ENCODE results near the gene ACTN1.
"Not testable (repeated sequence)": the region's sequence is repeated elsewhere in the genome, so short reads cannot be mapped to it uniquely, and the experiment has no call there.

The ACTN1 gene

GRCh38 chr14:68986225-68986624 lies 7.1 kb upstream of the ACTN1 start:
- DNase-seq, result no peak

DNA sequence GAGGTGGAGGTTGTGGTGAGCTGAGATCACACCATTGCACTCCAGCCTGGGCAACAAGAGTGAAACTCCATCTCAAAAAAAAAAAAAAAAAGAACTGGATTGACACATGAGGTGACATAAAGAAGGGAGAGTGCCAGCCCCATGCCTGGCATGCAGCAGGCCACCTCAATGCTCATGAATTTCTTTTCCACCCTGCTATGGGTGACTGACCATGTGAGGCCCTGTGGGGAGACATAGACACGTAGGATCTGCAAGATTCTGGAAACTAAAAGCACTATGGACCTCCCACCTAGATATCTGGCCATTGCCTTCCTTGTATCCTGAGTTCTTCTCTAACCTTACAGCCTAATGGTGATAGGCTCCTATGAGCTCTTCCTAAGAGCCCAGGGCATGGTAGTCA lies 5.6 kb upstream of the ACTN1 start:
- no peak for DNase-seq

DNA sequence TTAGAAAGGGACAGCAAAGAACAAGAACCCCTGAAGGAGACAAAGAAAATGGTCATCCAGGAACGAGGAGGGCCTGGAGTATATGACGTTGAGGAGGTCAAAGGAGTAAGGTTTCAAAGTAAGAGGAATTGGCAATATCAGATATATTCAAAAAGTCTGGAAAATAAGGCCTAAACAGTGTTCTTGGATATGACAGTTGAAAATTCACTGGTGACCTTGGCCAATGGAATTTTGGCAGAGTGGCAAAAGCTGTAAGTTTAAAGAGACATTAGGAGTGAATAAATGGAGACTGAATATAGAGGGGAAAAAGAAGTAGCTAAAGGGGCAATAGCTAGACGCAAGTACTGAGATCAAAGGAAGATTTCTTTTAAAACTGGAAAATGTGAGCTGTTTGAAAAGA lies 4.1 kb upstream of the ACTN1 start:
- DNase-seq, result no peak

GRCh38 chr14:68982581-68982980 lies 3.5 kb upstream of the ACTN1 start:
- no peak for DNase-seq

- no peak for DNase-seq
Measured at GRCh38 chr14:68981539-68981976, 2.5 kb upstream of the ACTN1 start.

DNA sequence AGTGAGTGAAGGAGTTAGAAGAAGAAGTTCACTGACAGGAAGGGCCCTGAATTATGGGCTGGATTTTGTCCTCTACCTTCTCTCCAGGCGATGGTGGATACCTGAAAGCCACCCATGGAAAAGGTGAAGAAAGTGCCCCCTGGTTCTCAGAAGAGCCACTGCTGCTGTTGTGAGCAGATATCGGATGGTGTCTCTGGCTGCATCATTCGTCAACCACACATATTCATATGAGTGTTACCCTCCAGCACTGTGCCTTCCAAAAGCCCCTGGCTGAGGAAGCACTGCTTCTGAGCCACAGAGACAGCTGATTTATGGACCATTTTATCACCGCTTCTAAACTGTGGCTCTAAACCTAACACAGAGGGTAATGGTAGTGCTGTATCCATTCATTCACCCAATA lies 2.0 kb upstream of the ACTN1 start:
- DNase-seq, result peak; percentile 25

DNA sequence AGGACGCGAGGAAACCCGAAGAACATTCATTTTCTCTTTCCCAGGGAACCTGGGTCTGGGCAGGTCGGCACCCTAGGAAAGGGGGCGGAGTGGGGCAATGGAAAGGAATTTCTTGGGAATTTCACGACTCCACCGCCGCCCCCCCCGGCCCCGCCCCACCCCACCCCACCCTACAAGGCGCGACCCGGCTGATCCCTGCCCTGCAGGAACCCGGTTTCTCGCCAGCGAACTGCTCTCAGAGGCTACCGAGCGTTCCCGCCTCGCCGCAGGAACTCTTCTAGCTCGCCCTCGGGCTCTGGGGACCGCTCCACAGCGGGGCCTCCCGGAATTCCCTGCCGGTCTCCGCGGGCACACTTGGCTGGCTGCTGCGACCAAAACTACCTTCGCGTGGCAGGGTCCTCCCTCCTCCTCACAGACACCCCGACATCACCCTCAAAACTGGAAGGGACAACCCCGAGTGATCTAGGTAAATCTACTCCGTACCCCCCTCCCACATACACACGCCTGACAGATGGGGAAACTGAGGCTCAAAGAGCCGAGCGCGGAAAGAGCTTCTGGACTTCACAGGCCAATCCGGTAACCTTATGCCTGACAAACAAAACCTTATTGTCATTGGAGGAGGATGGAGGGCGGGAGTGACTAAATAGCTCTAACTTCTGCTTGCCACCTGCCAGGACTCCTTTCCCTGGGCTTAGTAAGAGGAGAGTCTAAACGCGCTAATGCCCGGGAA lies 785 bp upstream of the ACTN1 start:
- DNase-seq, result no peak

DNA sequence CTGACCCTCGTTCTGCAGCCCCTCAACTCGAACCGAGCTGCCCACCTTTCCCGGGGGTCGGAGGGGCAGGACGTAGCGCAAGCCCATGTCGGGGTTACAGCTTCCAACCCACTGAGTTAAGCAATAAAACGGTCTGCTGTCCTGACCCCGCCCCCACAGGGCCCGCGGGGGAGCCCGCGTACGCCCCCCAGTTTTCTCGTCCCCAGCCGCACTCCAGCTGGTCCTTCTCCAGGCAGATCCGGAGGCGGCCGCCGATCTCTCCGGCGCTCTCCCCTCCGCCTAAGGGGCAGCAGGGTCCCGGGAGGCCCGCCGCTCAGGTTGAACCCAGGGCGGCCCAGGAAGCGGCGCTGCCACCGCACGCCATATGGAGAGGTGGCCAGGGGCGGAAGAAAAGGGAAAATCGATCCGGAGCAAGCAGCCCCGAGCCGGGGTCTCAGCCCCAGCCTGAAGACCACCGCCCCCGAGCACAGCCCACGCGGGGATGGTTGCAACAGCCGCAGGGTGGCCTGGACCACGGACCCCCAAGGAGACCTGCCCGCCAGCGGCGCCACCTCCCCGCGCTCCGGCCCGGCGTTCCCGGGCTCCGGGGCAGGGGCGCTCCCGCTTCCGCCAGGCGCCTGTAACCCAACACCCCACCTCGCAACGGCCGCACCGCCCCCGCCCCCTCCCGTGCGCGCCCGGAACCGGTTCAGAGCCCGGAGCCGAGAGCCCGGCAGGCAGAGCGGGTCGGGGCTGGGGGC lies 760 bp downstream of the ACTN1 start:
- peak; percentile 60 for DNase-seq

DNA sequence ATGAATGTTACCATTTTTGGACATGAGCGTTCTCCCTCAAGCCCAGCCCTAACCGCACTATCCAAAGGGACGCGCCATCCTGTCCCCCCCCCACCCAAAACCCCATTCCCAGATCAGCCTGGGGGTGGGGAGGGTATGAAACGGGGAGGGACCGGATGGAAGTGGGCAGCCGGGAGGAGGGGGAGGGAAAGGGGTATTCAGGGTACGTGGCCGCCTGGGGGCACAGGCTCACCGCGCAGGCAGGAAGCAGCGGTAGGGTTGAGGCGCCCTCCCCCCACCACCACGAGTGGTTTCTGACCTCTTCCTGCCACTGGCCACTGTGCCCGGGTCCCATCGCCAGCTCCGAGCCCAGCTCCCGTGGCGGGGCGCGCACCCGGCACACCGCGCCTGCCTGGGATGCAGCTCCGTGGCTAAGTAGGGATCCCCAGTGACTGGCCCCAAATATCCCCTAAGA lies 1.4 kb downstream of the ACTN1 start:
- peak; percentile 62 for DNase-seq

- peak; percentile 30 for DNase-seq
Measured at GRCh38 chr14:68977180-68977717, 1.9 kb downstream of the ACTN1 start.

DNA sequence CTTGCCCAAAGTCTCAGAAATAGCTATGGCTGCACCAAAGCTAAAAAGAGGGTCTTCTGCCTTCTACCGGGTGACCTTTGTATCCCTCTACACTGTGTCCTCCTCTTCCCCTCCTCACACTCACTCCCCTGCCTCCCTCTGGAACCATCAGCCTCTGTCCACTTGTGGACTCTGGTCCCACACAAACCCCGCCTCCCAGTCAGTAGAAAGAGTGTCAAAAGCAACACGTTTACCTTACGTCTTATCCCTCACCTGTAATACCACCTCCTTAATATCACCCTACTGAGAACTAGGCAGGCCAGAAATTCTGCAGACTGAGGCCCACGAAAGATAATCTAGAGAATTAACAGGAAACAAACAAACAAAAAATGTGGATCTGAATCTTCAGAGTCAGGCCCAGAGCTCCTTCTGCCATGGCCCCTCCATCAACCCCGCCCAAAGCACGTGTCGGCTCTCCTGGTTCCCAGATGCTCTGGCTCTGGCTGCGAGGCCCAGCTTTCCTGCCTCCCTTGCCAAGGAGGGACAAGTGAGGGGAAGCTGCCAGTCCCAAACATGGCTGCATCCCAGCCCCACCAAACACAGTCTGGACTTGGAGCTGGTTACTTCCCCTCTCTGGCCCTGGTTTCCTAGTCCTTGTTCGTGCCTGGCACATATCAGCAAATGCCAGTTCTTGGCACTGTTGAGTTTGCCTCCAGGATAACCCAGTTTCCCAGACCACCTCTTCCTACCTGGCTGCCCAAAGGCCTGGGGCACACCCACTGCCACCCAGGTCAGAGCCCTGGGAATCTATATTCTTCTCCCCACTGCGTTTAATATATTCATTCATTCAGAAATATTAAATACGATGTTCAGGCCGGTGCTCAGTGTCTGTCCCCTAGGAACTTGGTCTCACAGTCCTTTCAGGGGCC lies 2.7 kb downstream of the ACTN1 start:
- no peak for DNase-seq

GRCh38 chr14:68975667-68976066 lies 3.4 kb downstream of the ACTN1 start:
- DNase-seq, result no peak

- no peak for DNase-seq
Measured at GRCh38 chr14:68974759-68975347, 4.2 kb downstream of the ACTN1 start.

DNA sequence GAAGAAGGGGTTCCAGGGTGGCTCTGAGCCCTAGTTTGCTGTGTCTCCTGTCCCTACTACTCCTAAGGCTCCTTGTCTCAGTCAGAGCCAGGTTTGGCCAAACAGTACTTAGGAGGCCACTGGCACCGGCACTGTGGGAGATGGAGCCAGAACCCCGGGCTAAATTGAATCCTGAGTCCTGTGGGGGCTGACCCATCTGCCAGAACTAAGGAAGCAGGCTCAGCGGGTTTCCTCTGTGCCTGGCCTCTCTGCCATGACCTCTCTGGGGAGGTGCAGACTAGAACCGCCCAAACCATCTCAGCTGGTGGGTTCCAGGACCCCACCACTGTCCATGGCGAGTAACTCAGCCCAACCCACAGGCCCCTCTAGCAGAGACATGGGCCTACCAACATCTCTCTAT lies 5.5 kb downstream of the ACTN1 start:
- DNase-seq, result no peak

- DNase-seq, result not testable (repeated sequence)
Measured at GRCh38 chr14:68973219-68973565, 5.9 kb downstream of the ACTN1 start.

- no peak for DNase-seq
Measured at GRCh38 chr14:68972507-68973218, 6.4 kb downstream of the ACTN1 start.

GRCh38 chr14:68971411-68972035 lies 7.6 kb downstream of the ACTN1 start:
- DNase-seq, result no peak

- no peak for DNase-seq
Measured at GRCh38 chr14:68970736-68971135, 8.4 kb downstream of the ACTN1 start.

- DNase-seq, result no peak
Measured at GRCh38 chr14:68970038-68970612, 9.0 kb downstream of the ACTN1 start.

GRCh38 chr14:68969278-68970033 lies 9.6 kb downstream of the ACTN1 start:
- DNase-seq, result no peak
